OCI-LY7 (cell line): ENCODE measurements around the gene TCERG1L.

Source experiments
- CTCF ChIP-seq: fragments of 200-600 bp; sonication (generic); conservative IDR thresholded peaks from 2 replicates; pipeline ENCODE4 v1.5.1; 2014; ENCODE audit warnings: mild to moderate bottlenecking, antibody characterized with exemption, low read length, moderate library complexity, mixed read lengths
- EZH2phosphoT487 ChIP-seq: fragments of 200-600 bp; sonication (generic); IDR thresholded peaks from 2 replicates; pipeline ENCODE4 v1.6.1; 2018; ENCODE audit warnings: low read depth, borderline replicate concordance, mild to moderate bottlenecking, mixed run types, antibody characterized with exemption, low read length, moderate library complexity, mixed read lengths

- TF ChIP-seq CTCF, result no peak
- TF ChIP-seq EZH2phosphoT487, result no peak
Observed at GRCh38 chr10:131246775-131247174, 64.7 kb downstream of the TCERG1L start.
